Vagina (tissue), 2 donors: ENCODE results near the gene TMEM273. TPM values are rescaled to one million over a fixed set of nuclear protein-coding genes. Genes with fewer than 3 reads are reported as not detected.
A peak's percentile ranks its signal among the peaks of the same experiment; 100 is the strongest.

Experiments
- DNase-seq, 2 donors: peaks; one replicate each; pipeline ENCODE4 v3.0.0-alpha.2; 2017; ENCODE audit errors: extremely low spot score in 2 of 2
- H3K27ac ChIP-seq: fragments of 200-600 bp; sonication (generic); one replicate; pipeline ENCODE4 v1.5.1; 2019
- H3K27me3 ChIP-seq: fragments of 200-600 bp; sonication (generic); one replicate; pipeline ENCODE4 v1.5.1; 2019
- H3K36me3 ChIP-seq, 2 donors: fragments of 200-600 bp; sonication (generic); one replicate each; pipeline ENCODE4 v1.5.1; 2017 to 2019
- H3K4me1 ChIP-seq: fragments of 200-600 bp; sonication (generic); one replicate; pipeline ENCODE4 v1.5.1; 2019
- H3K4me3 ChIP-seq, 2 donors: fragments of 200-600 bp; sonication (generic); 1 replicate in 1 of 2; 2 replicates in 1 of 2; pipeline ENCODE4 v1.5.1; 2016 to 2019
- H3K9me3 ChIP-seq: fragments of 200-600 bp; sonication (generic); one replicate; pipeline ENCODE4 v1.5.1; 2019
- CTCF ChIP-seq, 3 experiments: fragments of 450-650 bp in 2 of 3; fragments of 200-600 bp in 1 of 3; sonication (generic) in 1 of 3; IDR thresholded peaks; one replicate each; pipeline ENCODE4 v1.5.1; 2017 to 2019; ENCODE audit warnings: antibody characterized with exemption in 3 of 3, mild to moderate bottlenecking in 2 of 3, moderate library complexity in 2 of 3
- POLR2A ChIP-seq, 2 donors: fragments of 450-650 bp; IDR thresholded peaks; one replicate each; pipeline ENCODE4 v1.6.1; 2017; ENCODE audit warnings: antibody characterized with exemption in 2 of 2, mild to moderate bottlenecking in 2 of 2, moderate library complexity in 2 of 2
- POLR2AphosphoS5 ChIP-seq, 2 donors: sonication (generic); formaldehyde crosslinking; IDR thresholded peaks; one replicate each; pipeline ENCODE4 v1.9.0; 2017; ENCODE audit warnings: antibody characterized with exemption in 2 of 2, mild to moderate bottlenecking in 2 of 2, low read depth in 1 of 2; ENCODE audit not compliant: insufficient read depth in 1 of 2
- intact Hi-C: fragments of 100-400 bp; cut with DNase I; formaldehyde crosslinking; loops from one replicate; pipeline ENCODE4 v1.15.1; 2023
- total RNA-seq: library from RNA; depleted of rRNA; stranded (reverse); fragments of >200 nt; gene quantifications from one replicate; pipeline ENCODE4 v1.2.3, GENCODE V29; 2016

The TMEM273 gene
- total RNA-seq, 1 donor from 2014 or later: 17.9 TPM

DNA sequence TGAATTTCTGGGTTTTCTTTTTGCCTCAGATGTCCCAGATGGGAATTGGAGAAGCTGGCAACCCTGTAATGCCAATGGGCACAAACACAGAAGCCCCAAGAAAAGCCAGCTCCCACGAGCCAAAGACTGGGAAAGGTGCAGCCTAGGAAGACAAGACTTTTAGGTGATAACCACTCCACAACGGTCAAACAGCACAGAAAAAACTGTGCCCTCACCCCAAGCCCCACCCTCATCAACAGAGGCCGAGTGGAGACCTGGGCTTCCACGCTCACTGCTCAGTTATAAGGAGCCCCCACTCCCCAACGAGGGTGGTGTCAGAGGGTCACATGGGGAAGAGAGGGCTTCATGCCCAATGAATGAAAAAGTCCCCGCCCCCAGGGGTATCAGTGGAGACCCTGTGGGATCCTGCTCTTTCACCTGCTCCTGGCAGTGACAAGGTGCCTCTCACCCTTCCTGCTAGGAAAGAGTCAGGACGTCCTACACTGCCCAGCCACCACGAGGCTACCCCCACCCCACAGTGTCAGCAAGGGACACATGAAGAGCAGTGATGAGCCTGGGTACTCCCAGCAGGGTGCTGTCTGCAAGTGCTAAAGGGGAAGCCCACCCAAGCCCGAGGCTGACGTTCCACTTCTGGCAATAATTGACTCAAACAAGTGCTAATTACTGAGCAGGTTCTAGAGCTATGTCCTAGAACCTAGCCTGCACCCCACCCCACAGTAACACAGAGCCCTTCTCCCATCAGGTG, 8.3 kb downstream of the TMEM273 start:
- Histone ChIP-seq H3K4me3 (no peak overlapping the region), H3K27me3 (no peaks in the 10 kb centered on the region), H3K36me3 (no peaks in the 10 kb centered on the region), H3K9me3 (no peaks in the 10 kb centered on the region), H3K4me1 (peaks cover 14% of the 10 kb centered on the region), H3K27ac (no peak overlapping the region)
- TF ChIP-seq POLR2A (IDR thresholded peaks at IDR 0.05) (no peak), POLR2AphosphoS5 (IDR thresholded peaks at IDR 0.05; ENCODE audit: insufficient read depth in 1 of 2, low read depth in 1 of 2) (no peak), CTCF (IDR thresholded peaks at IDR 0.05) (no peak)
- peak in 1 of 2 donors; percentile 83 for DNase-seq
- intact Hi-C loops: no loop called here

DNA sequence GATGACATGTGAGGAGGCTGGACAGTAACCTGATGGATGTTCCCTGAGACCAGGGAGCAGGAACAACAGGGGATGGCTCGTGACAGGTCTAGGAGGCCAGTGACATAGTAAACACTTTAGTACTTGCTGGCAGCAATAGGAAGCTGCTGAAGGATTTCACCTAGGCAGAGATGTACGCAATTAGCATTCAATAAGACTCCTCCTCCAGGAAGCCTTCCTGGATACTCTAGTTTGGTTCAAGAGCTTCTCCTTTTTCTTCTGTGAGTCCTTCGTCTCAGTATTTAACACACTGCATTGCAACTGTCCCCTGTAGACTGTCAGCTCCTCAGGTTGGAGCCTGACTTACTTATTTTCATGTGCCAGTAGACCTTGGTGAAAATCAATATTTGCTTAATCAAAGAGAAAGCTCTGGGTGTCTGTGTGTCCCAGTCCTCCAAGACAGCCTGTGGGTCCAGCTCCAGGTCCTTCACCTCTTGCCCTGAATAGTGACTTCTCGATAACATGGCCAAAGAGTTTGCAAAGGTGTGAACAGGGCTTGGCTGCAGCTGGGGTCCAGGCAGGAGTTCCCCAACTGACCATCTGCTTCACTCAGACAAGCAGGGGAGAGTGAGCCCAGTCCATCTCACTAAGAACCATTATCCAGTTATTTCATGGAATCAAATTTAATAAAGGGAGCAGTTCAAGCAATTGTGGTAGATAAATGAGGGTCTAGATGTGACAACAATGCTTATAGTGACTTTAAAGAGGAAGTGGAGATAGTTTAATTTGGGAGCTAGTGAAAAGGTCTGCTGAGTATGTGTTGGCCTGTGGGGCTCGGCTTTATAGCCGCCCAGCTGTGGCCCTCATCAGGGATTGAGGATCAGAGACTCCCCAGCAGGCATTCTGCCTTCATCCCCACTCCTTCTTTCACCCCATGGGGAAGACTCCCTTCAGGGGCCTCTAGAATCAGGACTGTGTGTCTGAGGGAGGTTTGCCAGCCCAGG, 9.4 kb downstream of the TMEM273 start:
- Histone ChIP-seq H3K4me3 (no peak overlapping the region), H3K27me3 (no peaks in the 10 kb centered on the region), H3K4me1 (peaks cover 14% of the 10 kb centered on the region), H3K9me3 (no peaks in the 10 kb centered on the region), H3K27ac (no peak overlapping the region), H3K36me3 (no peaks in the 10 kb centered on the region)
- TF ChIP-seq POLR2A (IDR thresholded peaks at IDR 0.05): no peak
- TF ChIP-seq CTCF (IDR thresholded peaks at IDR 0.05): no peak
- TF ChIP-seq POLR2AphosphoS5 (IDR thresholded peaks at IDR 0.05; ENCODE audit: insufficient read depth in 1 of 2, low read depth in 1 of 2): no peak
- peak; percentile 52 to 58 for DNase-seq
- intact Hi-C loops: no loop called here

GRCh38 chr10:49177391-49178355, 10.5 kb downstream of the TMEM273 start:
- Histone ChIP-seq H3K9me3 (no peaks in the 10 kb centered on the region), H3K27me3 (no peaks in the 10 kb centered on the region), H3K27ac (no peak overlapping the region), H3K4me3 (no peak overlapping the region), H3K4me1 (peaks cover 14% of the 10 kb centered on the region), H3K36me3 (no peaks in the 10 kb centered on the region)
- TF ChIP-seq CTCF (IDR thresholded peaks at IDR 0.05) (no peak), POLR2A (IDR thresholded peaks at IDR 0.05) (no peak), POLR2AphosphoS5 (IDR thresholded peaks at IDR 0.05; ENCODE audit: insufficient read depth in 1 of 2, low read depth in 1 of 2) (no peak)
- intact Hi-C loops: no loop called here
- peak; percentile 82 to 95 for DNase-seq

- no peaks in the 10 kb centered on the region for H3K27me3 ChIP-seq
- intact Hi-C loops: no loop called here
- peak; percentile 75 to 93 for DNase-seq
- H3K36me3 ChIP-seq: no peaks in the 10 kb centered on the region
- no peaks in the 10 kb centered on the region for H3K9me3 ChIP-seq
- H3K27ac ChIP-seq: no peak overlapping the region
- TF ChIP-seq POLR2AphosphoS5 (IDR thresholded peaks at IDR 0.05; ENCODE audit: insufficient read depth in 1 of 2, low read depth in 1 of 2): no peak
- no peak for TF ChIP-seq POLR2A (IDR thresholded peaks at IDR 0.05)
- no peak for TF ChIP-seq CTCF (IDR thresholded peaks at IDR 0.05)
- H3K4me3 ChIP-seq: no peak overlapping the region
- H3K4me1 ChIP-seq: peaks cover 14% of the 10 kb centered on the region
These were observed 11.6 kb downstream of the TMEM273 start for GRCh38 chr10:49176310-49177268.
